ENCODE results near the gene CLHC1.

DNA sequence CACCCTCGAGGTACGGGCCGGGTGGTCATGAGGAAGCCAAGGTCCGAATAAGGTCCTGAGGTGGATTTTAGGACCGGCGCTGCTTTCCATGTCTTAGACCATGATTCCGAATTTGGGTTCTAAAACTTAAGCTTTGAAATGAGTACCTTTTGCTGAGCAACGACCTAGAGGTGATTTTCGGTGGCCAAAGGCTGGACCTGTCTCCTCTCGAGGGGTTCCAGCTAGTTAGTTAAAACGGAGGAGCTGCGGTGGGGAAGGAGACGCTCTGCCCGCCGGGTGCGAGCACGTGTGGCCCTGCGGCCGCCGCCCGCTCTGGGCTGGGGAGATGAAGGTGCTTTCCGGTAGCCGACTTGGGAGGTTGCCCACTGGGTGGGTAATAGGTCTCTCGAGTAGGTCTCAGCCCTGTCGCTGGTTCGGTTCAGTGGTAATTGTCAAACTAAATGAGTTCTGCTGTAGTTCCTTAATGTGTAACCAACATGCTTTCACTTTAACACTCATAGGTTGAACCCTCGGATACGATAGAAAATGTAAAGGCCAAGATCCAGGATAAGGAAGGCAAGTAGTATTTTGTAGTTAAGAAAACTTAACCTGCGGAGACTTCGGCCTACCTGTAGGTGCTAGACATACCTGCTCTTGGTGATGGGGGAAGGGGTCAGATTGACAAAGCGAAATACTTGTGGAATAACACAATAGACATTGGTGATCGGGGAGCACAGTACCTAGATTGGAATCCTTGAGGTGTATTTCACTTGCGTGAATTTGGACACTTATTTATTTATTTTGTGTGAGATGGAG lies 967 bp upstream of the CLHC1 start:
- no peak for TF ChIP-seq CTCF (IDR thresholded peaks at IDR 0.05; ENCODE audit: borderline replicate concordance, extremely low read depth, low read length, poor library complexity, severe bottlenecking)
- TF ChIP-seq EZH2 (IDR thresholded peaks at IDR 0.05; ENCODE audit: borderline replicate concordance, low read depth, low read length, severe bottlenecking), result no peak

All from DND-41 (cell line).